OCI-LY7 (cell line): ENCODE data around the gene TTC38. TPM values are rescaled to one million over a fixed set of nuclear protein-coding genes. Genes with fewer than 3 reads are reported as not detected.

ENCODE experiments used
- BruUV-seq: library from RNA; stranded (reverse); fragments of 400-500 nt; replicated peaks from 2 replicates; lab custom pipeline; 2021; lab: Mats Ljungman, UMichigan
- CTCF ChIA-PET: fragments of 300-600 bp; sonication (Branson Sonifier 250); formaldehyde crosslinking; loops from one replicate; lab custom pipeline; 2022; ENCODE audit warnings: antibody characterized with exemption; ENCODE audit not compliant: unreplicated experiment; lab: Charles Lee
- POLR2A ChIA-PET: fragments of 300-600 bp; sonication (Branson Sonifier 250); formaldehyde crosslinking; loops from one replicate; lab custom pipeline; 2022; ENCODE audit warnings: antibody characterized with exemption; lab: Charles Lee
- DNase-seq: peaks from one replicate; pipeline ENCODE4 v3.0.0-alpha.2; 2015; ENCODE audit warnings: low spot score
- H2AFZ ChIP-seq: fragments of 200-600 bp; sonication (generic), shearing (Covaris generic); 2 replicates; pipeline ENCODE4 v1.6.1; 2014; ENCODE audit warnings: mild to moderate bottlenecking, antibody characterized with exemption, low read length, moderate library complexity
- H3K27ac ChIP-seq: fragments of 200-600 bp; sonication (generic); 2 replicates; pipeline ENCODE4 v1.5.1; 2014; ENCODE audit warnings: mixed run types, low read depth, mild to moderate bottlenecking, moderate library complexity, low read length, inconsistent platforms; ENCODE audit not compliant: poor library complexity, severe bottlenecking
- H3K36me3 ChIP-seq: fragments of 200-600 bp; sonication (generic); 2 replicates; pipeline ENCODE4 v1.6.1; 2014; ENCODE audit warnings: mild to moderate bottlenecking, antibody characterized with exemption, low read length, moderate library complexity, mixed read lengths; ENCODE audit not compliant: insufficient read depth
- H3K4me1 ChIP-seq: fragments of 200-600 bp; sonication (generic); 2 replicates; pipeline ENCODE4 v1.5.1; 2014; ENCODE audit warnings: mild to moderate bottlenecking, low read length; ENCODE audit not compliant: insufficient read depth, poor library complexity, severe bottlenecking
- H3K4me2 ChIP-seq: fragments of 200-600 bp; sonication (generic); 2 replicates; pipeline ENCODE4 v1.6.1; 2014; ENCODE audit warnings: mild to moderate bottlenecking, low read length
- H3K4me3 ChIP-seq: fragments of 200-600 bp; sonication (generic); 2 replicates; pipeline ENCODE4 v1.5.1; 2014; ENCODE audit warnings: mild to moderate bottlenecking, low read depth, low read length; ENCODE audit not compliant: poor library complexity, severe bottlenecking
- H3K79me2 ChIP-seq: fragments of 200-600 bp; sonication (generic); 2 replicates; pipeline ENCODE4 v1.6.1; 2016; ENCODE audit warnings: low read depth, mild to moderate bottlenecking, low read length, moderate library complexity, mixed read lengths; ENCODE audit not compliant: insufficient read depth
- H3K9me2 ChIP-seq: fragments of 200-600 bp; sonication (generic); 2 replicates; pipeline ENCODE4 v1.6.1; 2016; ENCODE audit warnings: mild to moderate bottlenecking, low read length, mixed read lengths; ENCODE audit not compliant: insufficient read depth
- H3K9me3 ChIP-seq: fragments of 200-600 bp; sonication (generic); 2 replicates; pipeline ENCODE4 v1.6.1; 2014; ENCODE audit warnings: mild to moderate bottlenecking, mixed run types, low read length, mixed read lengths
- H4K20me1 ChIP-seq: fragments of 200-600 bp; sonication (generic); 2 replicates; pipeline ENCODE4 v1.6.1; 2014; ENCODE audit warnings: mild to moderate bottlenecking, antibody characterized with exemption, low read length, moderate library complexity, mixed read lengths; ENCODE audit not compliant: insufficient read depth
- CTCF ChIP-seq: fragments of 200-600 bp; sonication (generic); conservative IDR thresholded peaks from 2 replicates; pipeline ENCODE4 v1.5.1; 2014; ENCODE audit warnings: mild to moderate bottlenecking, antibody characterized with exemption, low read length, moderate library complexity, mixed read lengths
- EZH2phosphoT487 ChIP-seq: fragments of 200-600 bp; sonication (generic); IDR thresholded peaks from 2 replicates; pipeline ENCODE4 v1.6.1; 2018; ENCODE audit warnings: low read depth, borderline replicate concordance, mild to moderate bottlenecking, mixed run types, antibody characterized with exemption, low read length, moderate library complexity, mixed read lengths
- intact Hi-C: fragments of 100-400 bp; cut with micrococcal nuclease; formaldehyde crosslinking; loops from one replicate; pipeline ENCODE4 v1.10.0; 2022; ENCODE audit not compliant: unreplicated experiment
- total RNA-seq, 2 experiments: library from RNA; depleted of rRNA in 1 of 2; stranded (reverse); fragments of >200 nt in 1 of 2; shearing (Covaris generic) in 1 of 2; gene quantifications; 2 replicates each; pipeline ENCODE4 v1.2.3, GENCODE V29; 2014 to 2022

The TTC38 gene
- total RNA-seq, 2 experiments from 2014 or later = 0.44 to 2.7 TPM

GRCh38 chr22:46337870-46338269 is 70.1 kb downstream of the TTC38 start:
- Histone ChIP-seq H3K36me3 (peaks cover 62% of the 10 kb centered on the region), H4K20me1 (peaks cover 5% of the 10 kb centered on the region), H3K4me2 (no peak overlapping the region), H3K4me1 (peaks cover 9% of the 10 kb centered on the region), H3K9me2 (no peaks in the 10 kb centered on the region), H3K9me3 (no peaks in the 10 kb centered on the region), H2AFZ (no peak overlapping the region), H3K79me2 (peaks cover 21% of the 10 kb centered on the region), H3K4me3 (no peak overlapping the region), H3K27ac (no peak overlapping the region)
- intact Hi-C loops = no loop called here
- no TSS peak for BruUV-seq
- TF ChIP-seq EZH2phosphoT487 (no peak), CTCF (no peak)
- no peak for DNase-seq
- ChIA-PET POLR2A (interaction anchor here (0.6 kb wide), 1 partner anchor 55 kb away, joined by 3 read pairs; no protein-coding TSS in a partner anchor), CTCF (no interaction called here)

- Histone ChIP-seq H4K20me1 (peaks cover 5% of the 10 kb centered on the region), H2AFZ (no peak overlapping the region), H3K36me3 (peaks cover 62% of the 10 kb centered on the region), H3K27ac (no peak overlapping the region), H3K4me3 (no peak overlapping the region), H3K9me2 (no peaks in the 10 kb centered on the region), H3K4me2 (no peak overlapping the region), H3K79me2 (peaks cover 21% of the 10 kb centered on the region), H3K4me1 (peaks cover 9% of the 10 kb centered on the region), H3K9me3 (no peaks in the 10 kb centered on the region)
- TF ChIP-seq EZH2phosphoT487 (no peak), CTCF (no peak)
- ChIA-PET POLR2A (interaction anchor here (0.6 kb wide), 1 partner anchor 54 kb away, joined by 3 read pairs; no protein-coding TSS in a partner anchor), CTCF (no interaction called here)
- BruUV-seq = no TSS peak
- no peak for DNase-seq
- intact Hi-C loops = no loop called here
Observed at GRCh38 chr22:46338636-46339035, 70.8 kb downstream of the TTC38 start.

- H4K20me1 ChIP-seq = peaks cover 5% of the 10 kb centered on the region
- no peak overlapping the region for H3K4me2 ChIP-seq
- H3K9me2 ChIP-seq = no peaks in the 10 kb centered on the region
- no peak overlapping the region for H3K27ac ChIP-seq
- no peaks in the 10 kb centered on the region for H3K9me3 ChIP-seq
- no peak for DNase-seq
- POLR2A ChIA-PET = no interaction called here
- BruUV-seq = no TSS peak
- no peak overlapping the region for H3K4me3 ChIP-seq
- no peak overlapping the region for H2AFZ ChIP-seq
- CTCF ChIA-PET = no interaction called here
- peaks cover 75% of the 10 kb centered on the region for H3K36me3 ChIP-seq
- peaks cover 21% of the 10 kb centered on the region for H3K79me2 ChIP-seq
- intact Hi-C loops = no loop called here
- H3K4me1 ChIP-seq = peaks cover 9% of the 10 kb centered on the region
- no peak for TF ChIP-seq EZH2phosphoT487
- TF ChIP-seq CTCF = no peak
Observed at GRCh38 chr22:46339956-46340355, 72.1 kb downstream of the TTC38 start.
